HG02623 (cell line): Measurements from ENCODE around the gene CORO7.

Experiments used
- ATAC-seq: cut with Tn5 transposase; IDR thresholded peaks from one replicate; pipeline ENCODE4 v1.9.1; 2021; ENCODE audit warnings: moderate library complexity; ENCODE audit not compliant: unreplicated experiment

Gene CORO7

GRCh38 chr16:4324492-4325252, 91.7 kb downstream of the CORO7 start:
- no peak for ATAC-seq

GRCh38 chr16:4323845-4324488, 92.4 kb downstream of the CORO7 start:
- no peak for ATAC-seq

GRCh38 chr16:4323071-4323844, 93.1 kb downstream of the CORO7 start:
- no peak for ATAC-seq

- no peak for ATAC-seq
Measured at GRCh38 chr16:4322121-4323052, 94.0 kb downstream of the CORO7 start.

- no peak for ATAC-seq
Measured at GRCh38 chr16:4321286-4322120, 94.9 kb downstream of the CORO7 start.

- no peak for ATAC-seq
Measured at GRCh38 chr16:4320571-4321137, 95.7 kb downstream of the CORO7 start.

- no peak for ATAC-seq
Measured at GRCh38 chr16:4319454-4320421, 96.7 kb downstream of the CORO7 start.

GRCh38 chr16:4318967-4319366, 97.4 kb downstream of the CORO7 start:
- no peak for ATAC-seq

GRCh38 chr16:4318451-4318910, 97.9 kb downstream of the CORO7 start:
- no peak for ATAC-seq

- ATAC-seq = no peak
Measured at GRCh38 chr16:4317532-4318450, 98.6 kb downstream of the CORO7 start.

- no peak for ATAC-seq
Measured at GRCh38 chr16:4316864-4317531, 99.4 kb downstream of the CORO7 start.

GRCh38 chr16:4316108-4316863, 100.1 kb downstream of the CORO7 start:
- no peak for ATAC-seq

- no peak for ATAC-seq
Measured at GRCh38 chr16:4315186-4316107, 100.9 kb downstream of the CORO7 start, which contains the start of gene GLIS2. Gene GLIS2, plus strand, starts transcription at chr16:4316067. Its CDS starts 16,214 bp downstream, at chr16:4332281.

- no peak for ATAC-seq
Measured at GRCh38 chr16:4314532-4315185, 101.7 kb downstream of the CORO7 start.
